ENCODE results near the gene PLTP. TPM values are rescaled to one million over a fixed set of nuclear protein-coding genes. Genes with fewer than 3 reads are reported as not detected.
A peak's percentile ranks its signal among the peaks of the same experiment; 100 is the strongest.

PLTP gene
- polyA plus RNA-seq, 3 donors, result 1.6 to 3.0 (median 2.9) TPM

DNA sequence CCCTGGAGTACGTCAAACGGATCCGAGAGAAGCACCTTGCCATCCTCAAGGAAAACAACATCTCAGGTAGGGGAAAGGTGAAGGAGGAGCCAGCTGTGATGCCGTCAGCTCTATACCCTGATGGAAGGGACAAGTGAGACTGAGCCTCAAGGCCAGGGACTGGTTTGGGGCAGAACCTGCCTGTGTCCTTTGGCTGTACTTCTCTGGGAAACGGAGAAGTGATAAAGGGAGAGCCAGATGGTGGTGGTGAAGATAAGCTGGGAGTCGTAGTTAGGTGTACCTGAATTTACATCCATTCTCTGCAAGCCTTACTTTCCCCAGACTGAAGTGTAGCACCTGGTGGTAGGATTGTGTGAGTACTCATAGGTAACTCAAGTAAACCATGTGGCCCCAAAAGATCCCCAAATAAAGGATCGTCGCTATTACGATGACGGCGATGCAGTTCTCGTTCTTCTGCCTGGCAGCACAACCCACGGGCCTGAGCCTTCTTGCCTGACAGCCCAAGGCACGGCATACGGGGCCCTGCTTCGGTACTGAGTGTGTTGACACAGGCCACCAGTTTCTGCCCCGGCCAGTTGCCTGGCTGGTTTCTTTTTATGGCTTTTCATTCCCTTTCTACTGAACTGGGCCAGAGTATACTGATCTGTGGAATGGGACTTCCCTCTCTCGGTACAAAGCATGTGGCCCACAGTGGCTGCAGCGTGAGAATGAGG lies 33.2 kb upstream of the PLTP start:
- TF ChIP-seq, protein P1, sequence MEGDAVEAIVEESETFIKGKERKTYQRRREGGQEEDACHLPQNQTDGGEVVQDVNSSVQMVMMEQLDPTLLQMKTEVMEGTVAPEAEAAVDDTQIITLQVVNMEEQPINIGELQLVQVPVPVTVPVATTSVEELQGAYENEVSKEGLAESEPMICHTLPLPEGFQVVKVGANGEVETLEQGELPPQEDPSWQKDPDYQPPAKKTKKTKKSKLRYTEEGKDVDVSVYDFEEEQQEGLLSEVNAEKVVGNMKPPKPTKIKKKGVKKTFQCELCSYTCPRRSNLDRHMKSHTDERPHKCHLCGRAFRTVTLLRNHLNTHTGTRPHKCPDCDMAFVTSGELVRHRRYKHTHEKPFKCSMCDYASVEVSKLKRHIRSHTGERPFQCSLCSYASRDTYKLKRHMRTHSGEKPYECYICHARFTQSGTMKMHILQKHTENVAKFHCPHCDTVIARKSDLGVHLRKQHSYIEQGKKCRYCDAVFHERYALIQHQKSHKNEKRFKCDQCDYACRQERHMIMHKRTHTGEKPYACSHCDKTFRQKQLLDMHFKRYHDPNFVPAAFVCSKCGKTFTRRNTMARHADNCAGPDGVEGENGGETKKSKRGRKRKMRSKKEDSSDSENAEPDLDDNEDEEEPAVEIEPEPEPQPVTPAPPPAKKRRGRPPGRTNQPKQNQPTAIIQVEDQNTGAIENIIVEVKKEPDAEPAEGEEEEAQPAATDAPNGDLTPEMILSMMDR (IDR thresholded peaks at IDR 0.05), result no peak
- no peak overlapping the region for H3K4me3 Mint-ChIP-seq
- no peak overlapping the region for H2AFZ ChIP-seq (ENCODE audit: insufficient read depth, low read depth, low read length, poor library complexity, severe bottlenecking)
- no peak overlapping the region for H3K4me2 ChIP-seq (replicated peaks; ENCODE audit: extremely low read depth, low read length, poor library complexity, severe bottlenecking)
- H3K27ac ChIP-seq (ENCODE audit: low read depth in 1 of 2, low read length in 2 of 2), result peak overlapping the region; percentile 75 to 92
- H3K9me3 ChIP-seq (replicated peaks in 1 of 2; ENCODE audit: control insufficient read depth in 1 of 2, insufficient read depth in 1 of 2, low read length in 2 of 2), result no peaks in the 10 kb centered on the region
- H4K20me1 ChIP-seq (ENCODE audit: insufficient read depth, low read length), result peaks cover 46% of the 10 kb centered on the region
- H3K36me3 Mint-ChIP-seq, result peaks cover 78 to 95% of the 10 kb centered on the region in 2 donors
- intact Hi-C loops (cut with micrococcal nuclease), result no loop called here
- H3K27ac Mint-ChIP-seq, result peak overlapping the region; percentile 88 to 99 (median 98)
- peaks cover 75 to 96% of the 10 kb centered on the region in 2 donors for H3K36me3 ChIP-seq (replicated peaks in 1 of 2; ENCODE audit: control insufficient read depth in 1 of 2, insufficient read depth in 2 of 2, low read length in 2 of 2)
- WGBS (ENCODE audit: insufficient coverage), result 94% methylated on average over 12 of the region's 19 CpGs
- no peak overlapping the region for H3K9ac ChIP-seq (ENCODE audit: insufficient read depth, low read length, poor library complexity, severe bottlenecking)
- no peaks in the 10 kb centered on the region for H3K27me3 Mint-ChIP-seq (ENCODE audit: low read depth in 3 of 3)
- no peaks in the 10 kb centered on the region for H3K9me3 Mint-ChIP-seq
- H3K4me1 Mint-ChIP-seq, result peaks cover 36% of the 10 kb centered on the region
- no peaks in the 10 kb centered on the region for H3K27me3 ChIP-seq (ENCODE audit: control insufficient read depth in 2 of 2, insufficient read depth in 2 of 2, low read length in 2 of 2)
- peak in 1 of 3 donors; percentile 7 for DNase-seq
- peaks cover 40 to 50% of the 10 kb centered on the region in 2 donors for H3K4me1 ChIP-seq (ENCODE audit: control insufficient read depth in 1 of 2, insufficient read depth in 2 of 2, low read length in 2 of 2)
- no peak overlapping the region for H3K4me3 ChIP-seq (replicated peaks in 1 of 3; ENCODE audit: low read depth in 2 of 3, low read length in 3 of 3)
- H3K79me2 ChIP-seq (ENCODE audit: insufficient read depth, low read length), result no peaks in the 10 kb centered on the region

DNA sequence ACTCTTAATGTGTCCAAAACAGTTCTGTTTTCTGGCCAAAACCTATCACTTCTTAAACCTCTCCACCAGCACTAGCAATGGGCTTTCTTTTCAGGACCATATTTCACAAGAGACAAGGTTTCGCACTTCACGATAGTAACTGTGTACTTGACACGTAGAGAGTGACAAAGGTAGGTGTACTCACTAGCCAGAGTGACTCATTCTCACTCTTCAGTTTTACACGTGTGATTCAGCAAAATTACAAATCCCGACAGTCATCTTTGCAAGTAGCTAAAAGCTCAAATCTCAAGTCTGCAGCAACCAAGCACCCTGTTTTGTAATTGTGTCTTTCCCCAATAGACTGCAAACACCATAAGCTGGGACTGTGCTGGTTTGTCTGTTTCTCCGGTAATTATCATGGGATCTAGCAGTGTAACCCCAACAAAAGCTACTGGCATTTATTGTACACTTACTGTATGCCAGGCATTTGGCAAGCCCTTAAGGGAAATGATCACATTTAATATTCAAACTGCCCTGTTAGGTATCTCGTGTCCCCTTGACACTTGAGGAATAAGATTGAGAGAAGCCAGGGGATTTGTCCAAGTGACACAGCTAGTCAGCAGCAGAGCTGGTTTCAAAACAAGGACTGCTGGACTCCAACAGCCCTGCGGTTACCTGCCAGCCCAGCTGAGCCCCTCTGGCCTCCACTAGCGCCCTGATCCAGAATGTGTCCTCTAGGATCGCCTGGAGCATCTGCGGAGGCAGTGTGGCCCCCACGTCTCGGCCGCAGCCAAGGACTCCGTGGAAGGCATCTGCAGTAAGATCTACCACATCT lies 32.4 kb upstream of the PLTP start:
- no peaks in the 10 kb centered on the region for H3K27me3 ChIP-seq (ENCODE audit: control insufficient read depth in 2 of 2, insufficient read depth in 2 of 2, low read length in 2 of 2)
- peaks cover 36% of the 10 kb centered on the region for H3K4me1 Mint-ChIP-seq
- H4K20me1 ChIP-seq (ENCODE audit: insufficient read depth, low read length), result peaks cover 38% of the 10 kb centered on the region
- peak overlapping the region; percentile 88 to 99 (median 98) for H3K27ac Mint-ChIP-seq
- H3K9me3 ChIP-seq (replicated peaks in 1 of 2; ENCODE audit: control insufficient read depth in 1 of 2, insufficient read depth in 1 of 2, low read length in 2 of 2), result no peaks in the 10 kb centered on the region
- intact Hi-C loops (cut with micrococcal nuclease), result no loop called here
- H3K79me2 ChIP-seq (ENCODE audit: insufficient read depth, low read length), result no peaks in the 10 kb centered on the region
- no peak overlapping the region for H3K9ac ChIP-seq (ENCODE audit: insufficient read depth, low read length, poor library complexity, severe bottlenecking)
- peak overlapping the region; percentile 72 to 92 for H3K27ac ChIP-seq (ENCODE audit: low read depth in 1 of 2, low read length in 2 of 2)
- H3K4me3 ChIP-seq (replicated peaks in 1 of 3; ENCODE audit: low read depth in 2 of 3, low read length in 3 of 3), result no peak overlapping the region
- H3K4me2 ChIP-seq (replicated peaks; ENCODE audit: extremely low read depth, low read length, poor library complexity, severe bottlenecking), result no peak overlapping the region
- WGBS (ENCODE audit: insufficient coverage), result 78% methylated on average over 5 of the region's 15 CpGs
- H3K4me1 ChIP-seq (ENCODE audit: control insufficient read depth in 1 of 2, insufficient read depth in 2 of 2, low read length in 2 of 2), result peaks cover 40 to 50% of the 10 kb centered on the region in 2 donors
- TF ChIP-seq, protein P1 (IDR thresholded peaks at IDR 0.05), result no peak
- H3K36me3 Mint-ChIP-seq, result peaks cover 79 to 95% of the 10 kb centered on the region in 2 donors
- H3K9me3 Mint-ChIP-seq, result no peaks in the 10 kb centered on the region
- H2AFZ ChIP-seq (ENCODE audit: insufficient read depth, low read depth, low read length, poor library complexity, severe bottlenecking), result no peak overlapping the region
- H3K4me3 Mint-ChIP-seq, result no peak overlapping the region
- H3K36me3 ChIP-seq (replicated peaks in 1 of 2; ENCODE audit: control insufficient read depth in 1 of 2, insufficient read depth in 2 of 2, low read length in 2 of 2), result peaks cover 75 to 96% of the 10 kb centered on the region in 2 donors
- H3K27me3 Mint-ChIP-seq (ENCODE audit: low read depth in 3 of 3), result no peaks in the 10 kb centered on the region
- peak; percentile 48 to 96 (median 87) for DNase-seq

Measured in CD14-positive monocyte (primary cell).